IPS-11a (cell line): Measurements from ENCODE around the gene ERBB4.
"Not testable (repeated sequence)": the region's sequence is repeated elsewhere in the genome, so short reads cannot be mapped to it uniquely, and the experiment has no call there.

Experiments used
- H3K4me3 ChIP-seq: one replicate; pipeline ENCODE4 v1.5.1; 2013; ENCODE audit warnings: low read depth, low read length, control low read depth

The ERBB4 gene

DNA sequence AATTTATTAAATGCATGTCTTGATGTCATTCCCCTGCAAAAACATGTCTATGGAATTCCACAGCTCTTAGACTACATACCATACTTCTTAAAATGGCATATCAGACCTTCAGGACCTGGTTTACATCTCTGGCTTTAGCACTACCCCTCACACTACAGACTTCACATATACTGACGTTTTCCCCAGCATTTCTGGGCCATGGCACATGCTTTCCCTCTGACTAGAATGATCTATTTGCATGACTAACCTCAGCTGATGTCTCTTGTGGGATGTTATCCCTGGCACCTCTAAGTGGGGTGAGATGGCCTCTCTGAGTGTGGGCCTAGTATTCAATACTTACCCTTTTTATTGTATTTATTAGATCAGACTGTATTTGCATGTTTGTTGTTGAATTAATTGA, 381.6 kb downstream of the ERBB4 start:
- H3K4me3 ChIP-seq = no peak overlapping the region

DNA sequence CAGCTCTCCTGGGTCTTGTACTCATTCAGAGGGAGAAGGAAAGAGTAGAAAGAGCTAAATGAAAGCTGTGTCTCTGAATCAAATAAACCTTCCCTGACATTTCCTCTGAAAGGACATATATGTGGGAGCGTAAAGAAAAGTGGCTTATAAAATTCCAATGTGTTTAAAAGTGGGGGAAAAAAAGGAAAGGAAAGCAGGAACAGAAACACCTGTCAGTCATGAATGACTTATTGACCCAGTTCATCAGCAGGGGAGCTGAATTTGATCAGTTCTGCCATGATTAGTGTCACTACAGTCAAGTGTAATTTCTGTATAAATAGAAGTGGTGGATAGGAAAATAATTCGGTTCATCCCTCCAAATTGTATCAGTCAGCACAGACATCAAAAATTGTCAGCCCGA, 382.5 kb downstream of the ERBB4 start:
- H3K4me3 ChIP-seq = no peak overlapping the region

DNA sequence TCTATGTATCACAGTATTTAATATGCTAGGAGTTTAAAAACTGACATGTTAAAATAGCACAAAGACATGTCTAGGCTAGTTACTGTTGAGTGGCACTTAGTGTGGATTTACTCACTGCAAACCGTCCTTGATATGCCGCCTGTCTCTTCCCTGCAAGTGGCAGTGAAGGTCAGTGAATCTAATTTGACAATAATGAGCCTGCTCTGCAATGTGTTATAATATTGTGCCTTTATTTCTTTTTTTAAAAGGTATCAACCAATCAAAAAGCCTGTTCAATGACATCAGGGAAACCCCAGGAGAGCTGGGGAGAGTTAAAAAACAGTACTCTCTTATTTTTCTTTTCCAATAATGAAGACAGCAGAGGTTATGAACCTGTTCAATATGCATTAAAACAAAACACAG, 384.1 kb downstream of the ERBB4 start:
- H3K4me3 ChIP-seq = no peak overlapping the region

DNA sequence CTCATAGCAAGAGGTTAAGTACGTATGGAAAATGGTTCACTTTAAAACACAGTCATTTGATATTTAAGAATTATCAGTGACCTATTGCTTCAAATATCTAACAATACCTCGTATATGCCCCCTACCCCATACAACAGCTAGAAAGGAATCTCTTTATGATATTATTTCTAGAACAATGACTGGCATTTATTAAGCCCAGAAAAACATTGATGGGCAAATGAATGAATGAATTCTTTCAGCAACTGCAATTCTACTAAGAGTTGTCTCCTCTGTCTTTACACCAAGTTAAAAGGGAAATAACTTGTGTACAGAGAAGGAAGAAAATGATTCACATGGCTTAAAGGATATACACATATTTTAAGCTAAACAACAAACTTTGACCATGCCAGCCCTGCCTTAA, 384.7 kb downstream of the ERBB4 start:
- H3K4me3 ChIP-seq = no peak overlapping the region

DNA sequence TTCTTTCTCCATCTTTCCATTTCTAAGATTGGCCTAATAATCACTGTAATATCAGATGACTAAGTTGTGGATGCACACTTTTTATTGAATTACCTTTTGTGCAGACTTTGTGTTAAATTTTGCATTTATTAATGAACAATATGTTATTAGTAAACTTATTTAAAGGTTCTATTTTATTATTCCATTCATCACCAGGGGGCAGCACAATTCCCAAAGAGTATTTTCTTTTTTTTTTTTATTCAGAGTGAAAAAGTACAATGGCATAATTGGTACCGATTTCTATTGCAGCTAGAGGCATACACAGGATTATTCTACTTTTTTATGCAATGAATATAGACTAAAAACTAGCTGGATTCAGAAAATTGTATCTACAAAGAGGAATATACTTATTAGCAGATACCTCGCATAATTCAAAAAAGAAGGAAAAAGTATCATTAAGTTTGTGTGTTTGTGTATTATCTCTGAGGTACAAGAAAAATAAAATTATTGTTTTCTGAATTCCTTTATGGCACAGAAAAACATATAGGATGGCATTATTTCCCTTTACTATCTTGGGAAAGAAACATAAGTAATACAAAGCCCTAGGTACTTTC, 390.6 kb downstream of the ERBB4 start:
- no peak overlapping the region for H3K4me3 ChIP-seq

DNA sequence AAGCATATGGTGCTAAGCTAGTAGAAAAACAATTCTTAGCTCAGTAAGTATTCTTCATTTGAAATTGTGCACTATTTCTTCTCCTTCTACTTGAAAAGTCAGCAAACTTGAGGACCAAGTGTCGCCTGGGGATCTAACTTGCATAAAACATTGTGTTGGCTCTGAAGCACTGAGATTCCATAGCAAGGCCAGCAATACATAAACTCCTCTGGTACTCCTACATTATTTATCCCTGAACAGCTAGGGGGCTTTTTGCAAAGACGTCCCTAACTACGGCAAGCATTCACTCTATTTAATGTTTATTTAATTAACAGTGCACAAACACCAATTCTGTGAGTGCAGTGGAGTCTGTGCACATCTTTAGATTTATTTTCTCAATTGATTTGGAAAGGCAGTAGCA, 392.2 kb downstream of the ERBB4 start:
- no peak overlapping the region for H3K4me3 ChIP-seq

DNA sequence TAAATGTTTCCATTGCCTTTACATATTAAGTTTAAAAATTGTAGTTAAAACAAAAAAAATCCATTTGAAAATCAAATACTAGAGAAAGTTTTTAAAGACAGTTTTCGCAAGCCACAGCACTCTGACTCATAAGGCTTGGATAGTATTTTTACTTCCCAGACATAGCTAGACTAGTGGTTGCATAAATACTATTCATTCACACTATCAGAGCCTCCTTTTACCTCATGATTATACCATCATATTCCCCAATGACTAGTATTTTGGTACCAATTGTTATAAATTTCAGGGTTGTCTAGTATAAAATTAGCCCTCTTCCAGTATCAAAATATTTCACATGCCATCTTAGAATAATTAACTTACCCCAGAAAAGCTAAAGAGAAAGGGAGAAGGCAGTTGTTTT, 393.5 kb downstream of the ERBB4 start:
- H3K4me3 ChIP-seq = no peak overlapping the region

DNA sequence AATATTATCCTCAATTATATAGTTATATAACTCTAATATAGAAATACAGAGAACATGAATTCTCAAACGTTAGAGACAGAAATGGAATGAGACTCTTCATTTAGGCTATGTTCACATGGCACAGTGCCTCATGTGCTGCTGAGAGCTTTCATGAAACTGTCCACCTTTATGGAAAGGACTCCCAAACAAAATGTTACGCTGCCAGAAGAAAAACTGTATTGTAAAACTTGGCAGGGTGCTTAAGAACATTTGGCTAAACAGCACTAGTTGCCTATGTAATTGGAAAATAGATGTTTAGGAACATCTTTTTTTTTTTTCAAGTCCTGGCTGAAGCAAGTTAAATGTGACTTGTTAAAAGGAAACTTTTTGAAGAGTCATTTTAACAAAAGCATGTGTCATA, 396.0 kb downstream of the ERBB4 start:
- H3K4me3 ChIP-seq = no peak overlapping the region

DNA sequence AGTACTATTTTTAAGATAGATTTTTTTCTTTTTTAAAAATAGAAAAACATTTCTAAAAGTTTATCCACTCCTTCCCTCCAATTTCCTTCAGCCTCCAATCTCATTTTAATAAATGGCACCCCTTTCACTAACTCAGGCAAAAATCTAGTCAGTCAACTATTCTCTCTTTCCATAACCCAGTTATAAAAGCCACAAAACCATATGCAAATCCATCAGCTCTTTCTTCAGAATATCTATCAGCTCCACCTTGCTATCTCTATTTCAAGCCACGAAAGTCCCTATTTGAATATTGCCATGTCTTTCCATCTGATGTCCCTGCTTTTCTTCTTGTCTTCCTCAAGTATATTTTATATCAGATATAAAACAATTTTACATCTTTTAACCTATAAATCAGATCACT, 397.1 kb downstream of the ERBB4 start:
- H3K4me3 ChIP-seq = no peak overlapping the region

DNA sequence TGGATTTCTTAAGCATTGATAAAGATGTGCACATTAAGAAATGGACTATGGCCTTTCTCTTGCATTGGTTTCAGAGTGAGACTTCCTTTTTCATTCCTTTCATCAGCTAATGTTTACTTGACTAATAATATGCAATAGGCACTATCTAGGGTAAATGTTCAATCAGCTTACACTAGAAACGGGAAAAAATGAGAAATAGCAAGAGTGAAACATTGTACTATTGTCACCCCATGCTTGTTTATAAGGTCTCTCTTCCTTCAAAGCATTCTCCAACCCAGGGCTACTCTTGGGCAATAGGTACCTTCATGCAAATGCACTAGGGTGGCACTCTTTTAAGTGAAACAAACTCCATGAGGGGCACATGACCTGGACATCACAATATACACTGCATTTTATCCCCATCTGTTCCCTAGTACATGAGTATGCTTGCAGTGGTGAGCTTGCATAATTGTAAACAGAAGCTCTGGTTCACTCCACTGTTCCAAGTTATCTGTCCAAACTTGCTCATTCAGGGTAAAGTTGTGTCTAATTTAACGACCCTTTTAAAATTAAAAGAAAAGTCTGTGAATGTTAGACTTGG, 402.3 kb downstream of the ERBB4 start:
- H3K4me3 ChIP-seq = no peak overlapping the region

DNA sequence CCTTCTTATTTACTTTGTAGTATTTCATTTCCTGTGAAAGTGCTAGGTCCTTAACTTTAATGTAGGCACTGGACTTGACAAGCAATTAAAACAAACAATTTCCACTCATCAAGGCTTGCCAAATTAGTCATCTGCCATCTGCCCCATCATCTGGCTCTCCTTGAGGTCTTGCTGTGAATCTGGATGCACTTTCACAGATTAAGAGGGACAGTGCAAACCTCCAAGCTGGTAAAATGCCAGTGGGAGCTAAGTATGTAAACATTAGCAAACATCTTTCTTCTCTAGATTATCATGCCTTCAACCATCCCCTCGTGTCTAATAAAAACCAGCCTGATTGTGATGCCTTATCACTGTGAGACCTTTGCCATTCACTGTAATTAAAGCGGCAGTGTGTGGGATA, 402.9 kb downstream of the ERBB4 start:
- H3K4me3 ChIP-seq = no peak overlapping the region

DNA sequence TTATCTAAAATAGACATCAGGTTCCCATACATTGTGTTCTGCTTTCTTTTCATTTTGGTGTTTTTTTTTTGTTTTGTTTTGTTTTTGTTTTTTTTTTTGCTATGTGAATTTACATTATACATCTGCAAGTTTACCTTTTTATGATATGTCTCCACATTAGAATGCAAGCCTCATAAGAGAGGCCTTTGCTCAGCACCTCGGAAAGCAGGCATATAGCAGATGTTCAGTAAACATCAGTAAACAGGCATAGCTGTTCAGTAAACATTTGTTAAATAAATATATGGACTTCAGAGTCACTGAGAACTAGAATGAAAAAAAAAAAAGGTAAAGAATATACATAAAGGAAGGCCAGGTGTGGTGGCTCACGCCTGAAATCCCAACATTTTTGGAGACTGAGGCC, 405.3 kb downstream of the ERBB4 start:
- H3K4me3 ChIP-seq = no peak overlapping the region

DNA sequence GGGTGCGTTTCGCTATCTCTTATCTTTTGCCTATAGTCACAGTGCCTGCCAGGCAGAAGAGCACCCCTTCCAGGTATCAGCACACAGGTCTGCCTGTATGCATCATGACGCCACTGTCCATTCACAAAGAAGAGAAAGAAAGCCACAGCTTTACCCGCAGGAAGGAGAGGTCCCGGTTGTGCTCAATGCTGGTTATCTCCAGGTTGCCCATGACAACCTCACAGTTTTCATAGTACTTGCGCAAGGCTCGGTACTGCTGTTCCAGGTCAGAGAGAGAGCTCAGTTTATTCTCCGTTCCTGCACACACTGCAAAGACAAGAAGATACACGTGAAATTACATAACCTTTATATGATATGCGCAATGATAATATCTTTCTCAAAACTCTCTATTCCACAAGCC, 414.0 kb downstream of the ERBB4 start:
- H3K4me3 ChIP-seq = no peak overlapping the region

DNA sequence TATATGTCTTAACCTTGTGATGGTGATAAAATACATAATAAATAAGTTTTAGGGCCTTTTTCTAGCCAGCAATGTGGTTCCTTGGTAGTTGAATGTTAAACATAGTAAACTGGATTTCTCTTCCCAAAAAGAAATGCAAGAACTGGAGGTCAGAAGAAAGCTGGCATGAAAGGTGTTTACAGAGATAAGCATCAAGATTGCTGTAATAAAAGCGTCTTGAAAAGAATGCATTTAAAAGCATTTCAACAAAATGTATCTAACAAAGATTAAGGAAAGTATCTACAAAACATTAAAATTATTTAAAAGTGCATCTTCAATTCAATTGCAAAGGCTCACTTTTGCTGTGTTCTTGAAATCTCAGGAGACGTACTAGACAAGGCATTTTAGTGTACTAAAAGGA, 419.0 kb downstream of the ERBB4 start:
- no peak overlapping the region for H3K4me3 ChIP-seq

DNA sequence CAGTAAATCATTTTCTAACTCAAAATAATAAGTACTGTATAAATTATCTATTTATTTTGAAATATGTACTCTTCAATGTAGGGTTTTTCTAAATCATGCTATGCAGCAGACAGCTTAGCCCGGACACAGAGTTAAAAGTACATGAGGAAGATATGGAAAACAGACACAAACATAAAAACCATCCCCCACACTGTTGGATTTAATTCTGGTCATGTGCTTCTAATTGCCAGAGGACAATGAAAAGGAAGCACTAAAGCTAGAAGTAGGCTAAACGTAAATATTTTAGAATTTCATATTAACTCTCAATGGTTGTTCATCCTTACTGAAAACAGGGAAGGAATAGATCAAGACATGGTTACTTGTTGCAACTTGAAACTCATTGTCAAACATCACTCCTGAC, 420.7 kb downstream of the ERBB4 start:
- no peak overlapping the region for H3K4me3 ChIP-seq

DNA sequence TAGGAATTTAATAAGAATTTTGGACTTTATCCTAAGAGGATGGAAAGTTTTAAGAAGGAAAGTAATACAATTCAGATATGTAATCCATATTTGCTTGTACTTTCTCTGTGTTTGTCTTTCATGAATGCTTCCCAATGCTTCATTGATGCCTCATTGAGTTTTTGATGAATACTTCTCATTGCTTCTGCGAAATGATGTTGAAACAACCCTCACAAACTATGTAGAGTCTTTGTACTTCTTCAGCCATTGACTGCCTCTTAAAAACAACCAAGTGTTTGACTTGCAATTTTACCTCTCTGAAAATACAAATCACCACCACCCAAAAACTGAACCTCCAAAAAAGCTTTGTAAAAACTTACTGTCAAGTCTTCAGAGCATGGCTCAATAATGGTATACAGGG, 424.1 kb downstream of the ERBB4 start:
- H3K4me3 ChIP-seq = no peak overlapping the region

DNA sequence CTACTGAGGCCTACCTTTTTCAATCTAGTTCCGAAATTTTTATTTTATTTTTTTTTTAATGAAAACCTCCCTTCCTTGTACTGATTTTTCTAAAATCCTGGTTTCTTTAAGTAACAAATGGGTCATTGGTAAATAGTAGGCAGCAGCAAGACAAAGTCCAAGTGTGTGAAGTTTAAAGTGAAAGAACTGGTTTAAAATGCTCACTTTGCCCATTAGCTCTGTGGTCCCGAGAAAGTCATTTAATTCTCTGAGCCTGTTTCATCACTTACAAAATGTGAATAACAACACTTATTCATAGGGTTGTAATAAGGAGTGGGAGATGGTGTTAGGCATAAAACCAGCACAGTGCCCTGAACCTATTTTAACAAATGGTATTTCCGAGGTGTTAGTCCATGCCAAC, 426.2 kb downstream of the ERBB4 start:
- no peak overlapping the region for H3K4me3 ChIP-seq

DNA sequence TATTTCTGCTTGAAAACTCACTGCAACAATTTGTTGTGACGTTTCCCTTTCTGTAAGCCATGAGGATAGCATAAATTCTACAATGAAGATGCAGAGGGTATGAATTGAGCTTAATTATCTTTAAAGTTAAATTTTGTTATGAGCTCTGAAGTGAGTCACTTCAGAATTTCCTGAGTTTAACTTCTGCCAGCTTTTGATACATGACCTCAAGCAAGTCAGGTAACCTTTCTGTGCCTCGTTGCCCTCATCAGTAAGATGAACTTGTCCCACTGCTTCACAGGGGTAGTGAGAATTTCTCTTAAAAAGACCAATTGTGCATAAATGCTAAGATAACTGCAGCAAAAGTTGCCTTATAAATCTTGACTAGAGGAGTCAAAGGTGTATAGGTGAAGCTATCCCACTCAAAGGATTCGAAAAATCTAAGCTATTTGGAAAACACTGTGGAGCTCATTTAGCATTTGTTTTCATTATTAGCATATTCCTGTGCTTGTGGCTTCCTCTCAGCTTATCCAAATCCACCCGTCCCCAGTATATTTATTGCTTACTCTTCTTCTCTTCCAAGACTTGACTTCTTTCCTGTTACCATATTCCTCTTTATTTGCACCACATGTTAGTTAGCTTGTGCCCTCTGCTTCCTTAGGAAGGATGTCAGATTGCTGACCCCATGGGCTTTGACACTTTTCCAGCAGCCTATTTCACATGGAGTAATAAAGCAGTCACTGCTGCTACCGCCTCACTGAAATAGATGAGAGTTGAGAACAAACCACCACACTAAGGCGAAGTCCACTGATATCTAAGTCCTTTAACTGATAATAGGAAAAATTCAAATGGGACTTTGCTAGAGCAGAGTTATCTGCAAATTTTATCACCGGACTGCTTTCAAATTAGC, 428.6 kb downstream of the ERBB4 start:
- H3K4me3 ChIP-seq = no peak overlapping the region

DNA sequence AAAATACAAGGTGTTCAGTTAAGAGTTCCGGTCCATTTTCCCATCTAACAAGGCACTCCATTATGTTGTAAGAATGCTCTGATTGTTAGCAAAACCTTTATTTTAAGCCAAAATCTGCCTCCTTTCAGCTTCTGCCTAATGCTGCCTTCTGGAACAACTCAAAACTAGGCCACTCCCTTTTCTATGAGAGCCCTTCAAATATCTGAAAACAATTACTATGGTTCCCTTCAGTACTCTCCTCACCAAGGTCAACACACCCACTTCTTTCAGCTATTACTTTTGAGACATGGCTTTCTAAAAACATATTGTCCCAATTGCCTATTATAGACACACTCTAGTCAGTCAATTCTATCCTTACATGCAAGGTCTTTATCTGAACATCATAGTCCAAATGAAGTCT, 429.4 kb downstream of the ERBB4 start:
- no peak overlapping the region for H3K4me3 ChIP-seq

DNA sequence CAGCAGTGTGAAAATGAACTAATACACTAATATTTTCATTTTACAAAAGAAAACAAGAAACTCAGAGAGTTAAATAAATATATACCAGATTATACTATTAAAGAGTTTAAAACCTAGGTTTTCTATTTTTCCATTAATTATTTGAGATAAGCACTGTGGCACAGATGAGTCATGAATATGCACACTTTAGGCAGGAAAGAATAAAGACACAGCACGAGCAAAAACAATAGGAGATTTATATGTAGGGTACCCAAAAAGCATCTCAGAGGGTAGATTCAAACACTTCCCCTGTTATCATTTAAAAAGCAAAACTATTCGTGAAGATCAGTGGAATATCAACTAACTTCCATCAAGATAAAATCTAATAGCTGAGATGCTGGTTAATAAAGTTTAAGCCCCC, 430.6 kb downstream of the ERBB4 start:
- H3K4me3 ChIP-seq = no peak overlapping the region

DNA sequence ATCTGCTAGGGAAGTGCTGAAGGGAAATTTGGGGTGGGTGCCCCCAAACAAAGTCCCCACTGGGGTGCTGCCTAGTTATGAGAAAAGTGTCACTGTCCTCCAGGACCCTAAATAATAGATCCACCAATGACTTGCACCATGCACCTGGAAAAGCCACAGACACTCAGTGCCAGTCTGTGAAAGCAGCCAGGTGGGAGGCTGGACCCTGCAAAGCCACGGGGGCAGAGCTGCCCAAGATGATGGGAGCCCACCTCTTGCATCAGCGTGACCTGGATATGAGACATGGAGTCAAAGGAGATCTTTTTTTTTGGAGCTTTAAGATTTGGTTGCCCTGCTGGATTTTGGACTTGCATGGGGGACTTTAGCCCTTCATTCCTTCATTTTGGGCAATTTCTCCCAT, 431.6 kb downstream of the ERBB4 start:
- H3K4me3 ChIP-seq = no peak overlapping the region

DNA sequence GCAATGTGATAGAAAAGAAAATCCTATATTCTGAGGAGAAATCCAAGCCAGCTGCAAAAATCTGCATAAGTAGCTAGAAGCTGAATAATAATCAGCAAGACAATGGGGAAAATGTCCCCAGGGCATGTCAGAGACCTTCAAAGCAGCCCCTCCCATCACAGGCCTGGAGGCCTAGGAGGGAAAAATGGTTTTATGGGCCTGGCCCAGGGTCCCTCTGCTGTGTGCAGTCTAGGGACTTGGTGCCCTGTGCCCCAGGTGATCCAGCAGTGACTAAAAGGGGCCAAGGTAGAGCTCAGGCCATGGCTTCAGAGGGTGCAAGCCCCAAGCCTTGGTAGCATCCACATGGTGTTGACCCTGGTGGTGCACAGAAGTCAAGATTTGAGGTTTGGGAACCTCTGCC, 432.1 kb downstream of the ERBB4 start:
- not testable (repeated sequence) for H3K4me3 ChIP-seq
